GM21381 (cell line): ENCODE data around the gene LYPD6.

Source experiments
- ATAC-seq: cut with Tn5 transposase; IDR thresholded peaks from one replicate; pipeline ENCODE4 v1.9.1; 2021; ENCODE audit warnings: mild to moderate bottlenecking, moderate library complexity; ENCODE audit not compliant: unreplicated experiment

LYPD6 gene

GRCh38 chr2:149346272-149346671 is 15.9 kb downstream of the LYPD6 start:
- no peak for ATAC-seq

GRCh38 chr2:149348291-149348690 is 17.9 kb downstream of the LYPD6 start:
- ATAC-seq: no peak

- ATAC-seq: no peak
These were observed 23.0 kb downstream of the LYPD6 start for GRCh38 chr2:149353421-149353820.

GRCh38 chr2:149355716-149356422 is 25.5 kb downstream of the LYPD6 start:
- no peak for ATAC-seq

- no peak for ATAC-seq
These were observed 26.7 kb downstream of the LYPD6 start for GRCh38 chr2:149357058-149357457.

- no peak for ATAC-seq
These were observed 29.7 kb downstream of the LYPD6 start for GRCh38 chr2:149360106-149360505.

- ATAC-seq: no peak
These were observed 33.6 kb downstream of the LYPD6 start for GRCh38 chr2:149363958-149364357.

GRCh38 chr2:149364839-149365238 is 34.5 kb downstream of the LYPD6 start:
- no peak for ATAC-seq

- no peak for ATAC-seq
These were observed 35.7 kb downstream of the LYPD6 start for GRCh38 chr2:149365931-149366583.

GRCh38 chr2:149370061-149370775 is 39.8 kb downstream of the LYPD6 start:
- no peak for ATAC-seq

GRCh38 chr2:149371476-149371875 is 41.1 kb downstream of the LYPD6 start:
- no peak for ATAC-seq

- ATAC-seq: no peak
These were observed 45.5 kb downstream of the LYPD6 start for GRCh38 chr2:149375801-149376361.

GRCh38 chr2:149380205-149380604 is 49.8 kb downstream of the LYPD6 start:
- no peak for ATAC-seq

- no peak for ATAC-seq
These were observed 53.0 kb downstream of the LYPD6 start for GRCh38 chr2:149383340-149383739.

GRCh38 chr2:149385350-149385749 is 55.0 kb downstream of the LYPD6 start:
- ATAC-seq: no peak

- no peak for ATAC-seq
These were observed 57.0 kb downstream of the LYPD6 start for GRCh38 chr2:149387411-149387810.

GRCh38 chr2:149388120-149388816 is 57.9 kb downstream of the LYPD6 start:
- no peak for ATAC-seq

GRCh38 chr2:149389506-149390167 is 59.2 kb downstream of the LYPD6 start:
- ATAC-seq: no peak

GRCh38 chr2:149393614-149394013 is 63.2 kb downstream of the LYPD6 start:
- ATAC-seq: no peak

GRCh38 chr2:149394864-149395263 is 64.5 kb downstream of the LYPD6 start:
- no peak for ATAC-seq
